Stimulated activated CD4-positive, alpha-beta T cell treated with anti-CD3 and anti-CD28 coated beads, Interleukin-2, amount 100 ng/mL, for 48 hours (primary cell): ENCODE data around the gene DLG2.

Experiments
- DNase-seq, 2 donors: peaks; one replicate each; pipeline ENCODE4 v3.0.0-alpha.2; 2020

DLG2 gene

DNA sequence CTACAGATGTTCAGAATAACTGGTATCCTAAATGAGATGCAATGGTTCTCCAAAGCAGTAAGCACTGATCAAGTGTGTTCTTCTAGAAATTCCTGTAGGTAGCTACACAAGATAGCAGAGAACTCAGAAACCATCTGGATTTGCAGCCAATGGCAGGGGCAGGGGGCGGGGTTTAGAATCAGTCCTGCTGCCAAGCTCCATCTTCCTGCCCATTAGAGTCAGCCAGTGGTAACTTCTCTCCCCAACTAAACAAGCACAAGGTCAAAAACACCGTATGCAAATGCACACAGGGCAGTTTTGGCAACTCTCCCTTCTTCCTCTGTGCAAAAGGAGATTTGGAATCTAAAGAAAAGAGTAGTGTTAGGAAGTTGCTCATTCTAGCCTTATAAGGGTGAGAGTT is 2103.5 kb downstream of the DLG2 start:
- no peak for DNase-seq

DNA sequence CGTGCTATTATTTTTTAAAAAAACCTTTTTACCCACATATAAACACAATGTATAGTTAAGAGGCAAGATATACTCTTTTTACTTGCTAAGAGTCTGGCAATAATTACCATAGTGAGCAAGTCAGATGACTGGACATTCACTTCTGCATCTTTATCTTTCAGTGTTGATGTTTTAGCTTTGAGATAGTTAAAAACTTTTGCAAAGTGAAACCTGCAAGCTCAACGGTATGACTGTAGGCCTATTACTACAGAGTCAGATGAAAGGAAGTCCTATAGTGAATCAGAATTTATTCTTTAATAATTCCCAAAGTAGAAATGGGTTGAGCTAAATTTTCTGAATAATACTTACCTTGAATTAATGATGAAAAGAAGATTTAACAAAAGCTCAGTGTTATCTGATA is 2104.2 kb downstream of the DLG2 start:
- no peak for DNase-seq

DNA sequence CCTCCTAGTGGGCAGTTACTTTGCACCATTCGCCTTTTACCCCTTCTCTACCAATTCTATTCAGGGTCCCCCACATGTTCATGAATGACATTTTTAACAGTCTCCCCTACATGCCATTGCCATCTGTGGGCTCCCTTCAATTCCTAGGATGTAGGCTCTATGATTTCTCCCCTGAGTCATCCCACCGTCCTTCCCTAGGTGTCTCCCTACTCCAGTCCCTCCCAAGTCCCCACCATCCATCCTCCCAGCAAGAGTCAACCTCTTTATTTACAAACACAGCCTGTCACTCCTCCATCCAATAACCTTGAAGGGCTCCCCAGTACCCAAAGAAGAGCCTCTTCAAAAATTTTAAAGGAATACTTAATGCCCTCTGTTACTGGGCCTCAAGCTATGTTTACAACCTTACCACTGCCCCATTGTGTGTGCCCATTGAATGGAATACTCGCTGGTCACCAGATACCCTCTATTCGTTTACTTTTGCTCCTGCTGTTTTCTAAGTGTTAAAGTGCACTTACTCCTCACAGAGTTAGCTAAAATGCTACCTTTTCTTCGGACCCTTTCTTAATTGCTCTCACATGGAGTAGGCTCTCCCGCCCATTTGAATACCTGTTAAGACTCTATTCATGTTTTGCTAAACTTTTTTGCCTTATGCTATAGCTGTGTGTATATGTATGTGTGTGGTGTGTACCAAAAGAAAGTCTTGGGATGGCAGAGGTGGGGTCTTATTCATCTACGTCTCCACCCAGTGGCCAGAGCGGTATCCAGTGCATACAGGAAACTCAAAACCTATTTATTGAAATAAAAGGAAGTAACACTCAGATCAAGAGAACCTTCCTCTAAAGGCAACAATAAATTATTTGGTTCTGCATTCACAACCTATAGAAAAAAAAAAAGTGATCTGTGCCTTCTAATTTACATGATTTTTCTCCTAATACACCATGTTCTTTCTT is 2105.2 kb downstream of the DLG2 start:
- no peak for DNase-seq

DNA sequence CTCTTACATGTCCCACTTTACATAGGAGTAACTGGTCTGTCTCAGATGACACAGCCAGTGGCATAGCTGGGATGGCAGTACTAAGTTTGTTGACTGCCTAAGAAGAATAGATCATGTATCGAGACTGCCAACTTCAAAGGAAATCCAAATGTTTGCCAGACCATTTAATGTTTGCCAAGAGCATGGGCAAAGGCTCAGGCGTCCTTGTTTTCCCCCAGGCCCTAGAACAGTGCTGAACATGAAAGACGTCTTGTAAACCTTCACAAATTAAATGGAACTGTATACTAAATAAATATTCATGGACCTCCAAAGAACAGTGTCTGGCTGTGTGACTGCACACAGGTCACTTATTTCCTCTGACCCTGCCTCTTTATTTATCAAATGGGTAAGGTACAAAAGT is 2106.3 kb downstream of the DLG2 start:
- DNase-seq: no peak

DNA sequence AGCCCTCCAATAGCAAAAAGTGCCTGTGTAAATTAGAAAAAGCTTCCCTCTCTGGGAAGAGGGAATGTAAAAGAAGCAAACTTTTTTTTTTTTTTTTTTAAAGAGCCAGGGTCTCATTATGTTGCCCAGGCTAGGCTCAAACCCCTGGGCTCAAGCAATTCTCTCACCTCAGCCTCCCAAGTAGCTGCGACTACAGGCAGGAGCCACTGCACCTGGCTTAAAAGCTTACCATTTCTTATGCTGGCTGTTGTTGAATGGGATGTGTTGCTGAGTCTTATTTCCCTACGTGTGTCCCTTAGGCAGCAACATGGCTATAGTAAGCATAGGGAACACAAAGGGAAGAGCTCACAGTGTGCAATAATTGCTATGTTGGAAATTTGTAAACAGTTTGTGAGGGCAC is 2115.5 kb downstream of the DLG2 start:
- DNase-seq: no peak

DNA sequence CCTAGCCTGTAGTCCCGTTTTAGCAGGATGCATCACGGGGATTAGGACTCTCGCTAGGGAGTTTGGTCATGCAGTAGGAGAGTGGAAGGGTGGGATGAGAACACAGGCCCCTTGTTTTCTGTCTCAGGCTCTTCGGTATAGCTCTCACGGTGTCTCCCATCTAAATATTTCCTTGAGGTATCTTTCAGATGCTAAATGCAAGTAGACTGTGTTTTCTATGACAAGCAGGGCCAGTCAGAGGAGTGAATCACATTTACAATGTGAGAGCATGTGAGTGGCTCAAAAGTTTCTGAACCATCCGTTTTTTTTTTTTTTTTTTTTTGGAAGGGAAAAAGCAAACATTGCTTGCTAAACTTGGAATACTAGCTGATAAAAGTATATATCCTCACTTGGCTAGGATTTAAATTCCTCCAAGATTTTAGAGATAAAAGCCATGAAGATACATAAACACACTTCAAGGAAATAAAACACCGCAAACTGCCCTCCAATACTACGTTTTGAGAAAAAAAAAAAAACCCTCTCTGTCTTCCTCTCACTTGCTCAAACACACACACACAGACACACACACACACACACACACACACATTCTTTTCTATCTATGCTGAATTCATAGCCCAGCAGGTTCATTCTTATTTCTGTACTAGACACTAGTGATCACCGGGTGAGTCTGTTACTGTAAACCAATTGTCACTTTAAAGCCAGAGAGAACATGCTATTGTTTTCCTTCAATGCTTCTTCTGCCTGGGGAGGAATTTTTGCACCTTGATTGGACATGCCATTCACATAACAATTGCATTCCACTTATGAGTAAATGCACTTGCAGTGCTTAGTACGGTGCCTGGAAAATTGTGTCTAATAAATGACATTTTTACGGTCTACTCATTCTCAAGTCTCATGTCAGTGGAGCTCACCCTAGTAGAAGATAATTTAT is 2116.3 kb downstream of the DLG2 start:
- DNase-seq: no peak

DNA sequence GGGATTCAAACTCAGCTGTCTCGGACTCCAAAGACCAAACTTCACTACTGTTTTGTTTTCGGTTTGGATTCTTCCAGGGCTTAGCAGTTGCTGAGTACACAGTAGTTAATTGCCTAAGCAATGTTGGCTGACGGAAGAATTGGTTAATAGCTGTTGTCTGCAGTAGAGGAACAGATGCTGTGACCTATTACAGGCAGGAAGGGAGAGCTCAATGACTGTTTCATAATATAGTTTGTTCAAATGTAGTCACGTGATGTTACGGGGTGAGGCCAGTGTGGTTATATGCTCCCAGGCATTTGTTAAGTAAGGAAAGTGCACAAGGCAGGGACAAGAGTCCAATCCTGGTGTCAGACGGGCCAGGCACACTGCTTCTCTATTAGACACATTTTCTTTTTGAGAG is 2118.3 kb downstream of the DLG2 start:
- no peak for DNase-seq

DNA sequence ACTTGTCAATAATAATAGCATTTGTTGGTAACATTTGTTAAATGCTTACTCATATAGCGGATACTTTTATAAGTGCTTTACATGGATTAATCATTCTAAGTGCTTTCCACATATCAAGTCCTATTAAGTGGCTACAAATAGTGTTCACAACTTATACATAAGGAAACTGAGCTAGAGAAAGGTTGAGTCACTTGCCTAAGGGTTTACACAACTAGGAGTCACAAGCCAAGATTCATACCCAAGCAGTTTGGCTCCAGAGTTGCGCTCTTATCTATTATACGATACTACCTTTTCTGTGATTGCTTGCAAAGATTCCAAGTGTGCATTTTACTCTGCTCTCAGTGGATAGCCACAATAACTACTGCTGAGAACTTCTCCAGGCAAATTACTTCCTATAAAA is 2125.1 kb downstream of the DLG2 start:
- no peak for DNase-seq

DNA sequence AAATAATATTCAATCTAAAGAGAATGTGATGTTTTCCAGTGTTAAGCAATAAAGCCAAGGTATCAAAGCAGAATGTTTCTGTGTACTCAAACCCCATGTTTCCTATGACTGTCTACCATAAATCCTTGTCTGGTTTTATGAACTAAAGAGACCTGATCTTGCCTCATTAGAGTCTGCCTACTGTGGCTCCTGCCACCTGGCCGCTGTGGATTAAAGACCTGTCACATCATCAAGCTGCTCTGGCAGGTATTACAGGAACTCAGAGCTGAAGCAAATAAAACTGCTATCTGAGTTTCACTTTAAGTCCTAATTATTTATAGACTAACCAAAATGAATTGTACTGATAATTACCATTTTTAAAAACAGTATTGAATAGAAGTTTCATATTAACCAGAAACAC is 2133.2 kb downstream of the DLG2 start:
- DNase-seq: no peak

DNA sequence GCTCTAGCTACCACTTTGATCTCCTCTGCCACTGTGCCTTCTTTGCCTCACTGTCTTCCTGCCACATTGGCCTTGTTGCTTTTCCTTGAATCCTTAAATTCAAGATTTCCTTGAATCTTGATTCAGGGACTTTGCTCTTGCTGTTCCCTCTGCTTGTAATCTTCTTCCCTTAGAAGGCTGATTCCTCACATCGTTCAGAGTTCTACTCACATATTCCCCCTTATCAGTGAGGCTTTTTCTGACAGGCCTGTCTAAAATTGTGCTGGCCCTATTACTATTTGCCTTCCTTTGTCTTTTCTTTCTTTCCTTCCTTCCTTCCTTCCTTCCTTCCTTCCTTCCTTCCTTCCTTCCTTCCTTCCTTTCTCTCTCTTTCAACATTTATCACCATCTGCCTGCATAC is 2134.1 kb downstream of the DLG2 start:
- no peak for DNase-seq

DNA sequence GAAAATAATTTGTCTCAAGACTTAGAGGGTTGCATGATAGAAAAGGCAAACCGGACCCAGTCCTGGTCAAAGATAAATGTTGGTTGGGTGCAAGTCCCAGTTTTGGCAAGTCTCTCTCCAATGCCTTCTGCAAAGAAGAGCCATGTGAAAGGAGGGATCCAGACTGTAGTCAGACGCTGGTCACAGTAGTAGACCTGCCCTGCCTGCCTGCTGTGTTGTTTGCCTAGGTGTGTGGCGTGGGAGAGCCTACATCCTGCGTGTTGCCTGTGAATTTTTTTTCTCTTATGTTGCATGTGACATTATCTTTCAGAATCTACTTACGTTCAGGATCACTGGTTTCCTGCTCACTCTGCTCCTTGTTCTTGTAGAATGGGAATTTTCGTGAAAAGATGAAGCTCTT is 2143.3 kb downstream of the DLG2 start:
- no peak for DNase-seq

DNA sequence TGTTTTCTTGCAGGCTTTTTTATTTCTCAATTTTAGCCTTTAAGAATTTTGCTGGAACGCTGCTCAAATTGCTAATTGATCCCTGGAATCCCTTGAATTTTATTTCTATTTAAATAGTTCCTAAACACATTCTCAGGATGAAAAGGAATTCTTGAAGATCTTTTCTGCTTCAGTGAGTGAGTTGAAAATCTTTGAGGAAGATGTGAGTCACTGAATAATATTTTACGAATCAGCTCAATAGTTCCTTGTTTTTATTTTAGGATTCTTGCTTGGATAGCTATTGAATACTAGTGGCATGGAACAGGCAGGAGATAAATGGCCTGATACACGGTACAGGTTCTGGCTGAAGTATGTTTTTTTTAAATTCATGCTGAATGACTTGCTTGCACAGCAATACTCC is 2146.3 kb downstream of the DLG2 start:
- DNase-seq: no peak

DNA sequence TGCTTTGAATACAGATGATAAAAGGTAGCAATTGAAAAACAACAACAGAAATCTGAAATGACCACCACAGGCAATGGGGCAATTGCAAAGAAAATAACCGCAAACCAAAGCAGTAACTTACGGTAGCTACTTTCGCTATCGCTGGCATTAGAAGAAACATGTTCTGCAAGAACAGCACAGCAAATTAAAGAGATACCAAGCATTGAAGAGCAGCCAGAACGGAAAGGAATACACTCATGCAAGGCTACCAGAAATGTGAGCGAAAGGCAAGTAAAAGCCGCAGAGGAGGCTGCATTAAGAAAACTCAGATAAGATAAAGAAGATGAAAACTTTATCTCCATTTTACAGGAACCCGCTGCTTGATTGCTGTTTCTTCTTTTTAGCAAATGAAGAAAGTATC is 2146.9 kb downstream of the DLG2 start:
- DNase-seq: no peak

DNA sequence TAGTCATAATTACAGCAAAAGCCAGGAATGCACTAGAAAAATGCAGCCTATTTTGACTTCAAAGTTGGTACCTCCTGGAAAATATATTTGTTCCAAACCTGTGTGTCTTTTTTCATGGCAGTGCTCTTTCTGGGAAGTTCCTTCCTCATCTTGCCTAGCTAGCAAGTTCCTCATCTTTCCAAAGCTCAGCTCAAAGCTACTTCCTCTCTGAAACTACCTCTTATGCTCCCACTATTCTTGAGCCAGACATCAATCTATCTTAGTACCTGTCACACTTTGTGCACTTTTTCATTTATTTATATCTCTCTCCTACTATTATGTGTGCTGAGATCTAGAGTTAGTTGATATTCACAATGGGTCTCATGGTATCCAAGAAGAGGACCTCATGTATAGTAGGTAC is 2149.4 kb downstream of the DLG2 start:
- no peak for DNase-seq

DNA sequence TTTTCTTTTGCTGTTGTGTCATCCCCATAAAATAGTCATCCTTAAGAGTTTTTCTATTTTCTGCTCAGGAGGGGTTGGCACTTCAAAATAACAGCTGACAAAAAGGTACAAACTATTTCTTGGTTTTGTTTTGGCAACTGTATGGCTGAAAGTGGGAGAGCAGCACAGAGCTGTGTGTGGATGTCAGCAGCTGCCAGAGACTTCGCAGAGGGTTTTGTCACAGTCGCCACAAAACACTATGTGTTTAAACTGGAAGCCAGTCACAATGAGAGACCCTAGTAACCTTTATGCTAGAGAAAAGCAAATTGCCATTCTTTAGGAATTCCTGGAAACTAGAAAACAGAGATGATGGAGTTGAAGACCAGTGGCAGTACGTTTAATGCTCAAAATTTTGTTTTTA is 2151.4 kb downstream of the DLG2 start:
- DNase-seq: no peak

DNA sequence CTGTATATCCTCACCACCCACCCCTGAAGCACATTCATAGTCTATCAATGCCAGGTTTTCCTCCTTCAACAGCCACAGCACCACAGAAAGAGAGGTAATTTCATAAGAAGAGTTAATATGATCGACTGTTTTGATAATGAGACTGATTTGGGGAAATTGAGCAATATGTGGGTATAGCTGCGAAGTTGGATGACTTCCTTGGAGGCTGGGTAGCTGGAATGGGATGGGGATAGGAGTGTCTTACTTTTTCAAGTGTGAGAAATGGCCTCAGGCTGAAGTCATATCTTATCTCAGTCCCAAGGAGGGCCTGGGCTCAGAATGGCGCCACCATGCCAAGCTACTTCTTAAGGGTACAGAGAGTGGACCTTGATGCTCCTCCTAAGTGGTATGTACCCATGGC is 2153.4 kb downstream of the DLG2 start:
- DNase-seq: no peak

DNA sequence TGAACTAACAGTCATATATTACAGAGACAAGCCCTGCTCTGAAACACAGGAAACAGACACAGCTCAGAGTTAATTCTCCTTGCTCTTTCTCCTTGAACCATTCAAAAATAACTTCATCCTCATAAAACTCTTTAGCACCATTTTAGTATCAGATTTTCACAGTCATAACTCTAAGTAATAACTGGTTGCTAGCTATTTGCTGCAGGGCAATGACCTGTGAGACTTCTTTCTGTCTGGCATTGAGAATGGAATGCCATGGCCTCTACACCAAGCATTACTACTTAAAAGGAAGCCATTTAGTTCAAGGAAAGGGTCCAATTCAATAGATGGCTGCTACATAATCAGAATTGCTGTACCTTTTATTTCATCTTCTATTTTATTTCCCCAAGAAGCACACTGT is 2154.3 kb downstream of the DLG2 start:
- no peak for DNase-seq

DNA sequence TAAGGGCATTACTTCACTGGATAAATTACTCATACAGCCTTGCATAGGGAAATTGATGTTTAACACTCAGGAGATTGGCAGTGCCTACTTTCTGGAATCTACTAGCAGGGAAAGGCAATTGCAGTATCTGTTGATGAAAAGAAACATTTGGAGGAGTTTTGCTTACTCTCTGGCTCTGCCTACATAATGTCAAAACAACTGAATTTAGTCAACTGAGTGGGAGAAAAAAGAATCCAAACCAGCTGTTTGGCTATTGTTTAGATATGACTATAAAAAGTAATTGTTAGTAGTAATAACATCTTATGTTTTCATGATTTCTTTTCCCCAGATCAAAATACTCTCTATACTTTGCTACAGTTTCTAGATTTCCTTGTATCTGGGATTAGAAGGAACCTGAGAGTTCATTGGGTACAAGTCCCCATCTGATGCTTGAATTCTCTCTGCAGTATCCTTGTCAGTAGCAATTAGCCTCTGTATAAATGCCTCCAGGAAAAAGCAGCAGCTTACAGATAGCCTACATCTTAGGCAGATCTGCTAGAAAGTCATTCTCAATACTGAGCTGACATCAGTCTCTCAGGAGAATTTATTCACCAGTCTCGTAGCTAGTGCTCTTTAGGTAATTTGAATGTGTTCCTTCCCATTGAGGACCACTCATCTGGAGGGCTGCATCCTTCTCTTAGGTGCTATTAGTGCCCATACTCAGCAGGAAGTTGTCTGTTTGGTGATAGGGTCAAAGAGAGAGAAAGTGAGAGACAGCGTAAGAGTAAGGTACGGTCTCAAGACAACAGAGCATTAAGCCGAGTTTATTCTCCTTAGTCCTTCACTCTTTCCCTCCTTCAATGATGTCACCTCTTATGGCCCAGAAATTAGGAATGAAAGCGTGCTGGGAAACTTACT is 2155.1 kb downstream of the DLG2 start:
- no peak for DNase-seq

DNA sequence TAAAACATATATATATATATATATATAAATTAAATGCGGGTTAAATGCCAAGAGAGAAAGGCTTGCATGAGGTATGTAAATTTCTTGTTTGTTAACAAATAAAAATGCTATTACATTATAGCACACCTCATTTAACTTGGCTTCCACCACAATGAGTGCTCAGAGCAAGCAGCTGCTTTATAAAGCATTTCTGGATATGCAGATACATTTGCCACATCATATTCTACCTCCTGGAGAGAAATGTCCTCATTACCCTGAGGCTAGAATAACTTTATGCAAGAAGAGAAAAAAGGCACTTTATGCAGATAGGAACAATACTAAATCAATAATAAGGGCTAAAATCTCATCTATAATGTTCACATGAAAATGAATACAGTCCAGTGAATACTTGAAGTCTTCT is 2159.3 kb downstream of the DLG2 start:
- DNase-seq: no peak

DNA sequence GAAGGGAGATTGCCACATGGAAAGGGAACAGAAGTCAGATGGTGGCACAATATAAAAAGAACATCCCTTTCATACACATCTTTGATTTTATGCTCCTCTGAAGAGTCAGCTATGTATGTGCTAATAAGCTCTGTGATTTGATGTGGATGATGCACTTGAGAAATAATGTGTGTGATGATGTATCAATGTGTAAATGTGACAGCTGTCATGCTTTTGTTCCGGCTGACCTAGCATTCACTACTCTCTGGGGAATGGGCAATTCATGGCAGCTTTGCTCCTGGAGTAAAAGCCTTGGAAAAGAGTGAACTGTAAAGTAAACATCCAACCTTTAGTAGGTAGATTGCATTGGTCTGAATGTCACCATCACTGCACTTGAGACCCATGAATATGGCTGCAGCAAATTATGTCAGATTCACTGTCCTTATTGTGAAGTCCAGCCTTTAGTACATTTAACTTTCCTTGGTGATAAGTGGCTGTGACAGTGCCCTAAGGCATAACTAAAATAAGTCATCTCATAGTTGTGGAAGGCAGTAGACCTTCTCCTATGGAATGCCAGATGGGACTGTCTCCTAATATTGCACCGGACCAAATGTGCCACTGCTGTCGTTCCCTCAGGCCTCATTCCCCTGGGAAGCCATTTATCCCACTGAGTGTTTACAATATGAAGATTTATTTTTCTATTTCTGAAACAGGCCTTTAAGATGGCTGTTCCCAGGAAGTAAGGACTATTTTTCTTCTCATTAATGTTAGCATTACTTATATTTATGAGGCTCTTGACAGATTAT is 2162.8 kb downstream of the DLG2 start:
- no peak for DNase-seq

DNA sequence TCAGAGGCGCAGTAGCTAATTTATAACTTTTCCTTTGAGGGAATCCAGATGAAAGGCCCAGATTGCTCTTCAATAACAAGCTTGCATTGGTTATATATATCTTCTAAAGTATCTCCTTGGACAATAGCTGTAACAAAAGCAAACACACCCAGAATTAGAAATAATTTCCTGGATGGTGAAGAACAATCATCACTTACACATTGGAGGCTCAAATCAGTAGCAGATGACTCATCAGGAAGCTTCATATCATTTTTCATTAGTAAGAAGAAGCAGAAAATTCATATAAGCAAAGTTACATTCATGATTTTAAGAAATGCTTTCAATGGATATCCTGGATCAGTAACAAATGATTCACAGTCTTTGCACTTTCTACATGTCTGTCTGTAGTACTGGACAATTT is 2167.3 kb downstream of the DLG2 start:
- DNase-seq: no peak

DNA sequence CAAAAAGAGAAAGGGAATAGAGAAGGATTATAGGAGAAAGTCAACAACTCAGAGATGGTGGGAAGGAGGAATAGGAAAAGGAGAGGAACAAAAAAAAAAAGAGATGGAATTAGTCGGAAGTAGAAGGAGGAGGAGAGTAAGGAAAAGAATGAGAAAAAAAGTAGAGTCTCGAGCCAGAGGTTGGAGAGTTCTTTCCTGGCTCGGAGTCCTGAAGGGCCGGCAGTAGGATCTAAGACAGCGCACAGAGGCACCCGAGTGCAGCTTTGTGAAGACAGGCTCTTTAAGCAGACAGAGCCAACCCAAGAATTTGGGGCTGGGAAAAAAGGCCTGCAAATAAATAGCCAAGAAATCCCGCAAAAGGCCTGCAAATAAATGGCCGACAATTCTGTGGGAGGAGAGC is 2170.6 kb downstream of the DLG2 start:
- no peak for DNase-seq
